Hepatocyte (in vitro differentiated cells): ENCODE measurements around the gene NPM1.

Source experiments
- EZH2 ChIP-seq: fragments of 200-600 bp; sonication (generic); IDR thresholded peaks from 2 replicates; pipeline ENCODE4 v1.6.1; 2016; ENCODE audit warnings: antibody characterized with exemption, mild to moderate bottlenecking, borderline replicate concordance
- EZH2phosphoT487 ChIP-seq: fragments of 200-600 bp; sonication (generic); IDR thresholded peaks from one replicate; pipeline ENCODE4 v1.6.1; 2018; ENCODE audit warnings: antibody characterized with exemption, mild to moderate bottlenecking, low read depth, moderate library complexity; ENCODE audit not compliant: unreplicated experiment, severe bottlenecking
- TF ChIP-seq, protein P1 (sequence below): fragments of 200-600 bp; sonication (generic); IDR thresholded peaks from 2 replicates; pipeline ENCODE4 v1.5.1; 2016; ENCODE audit warnings: antibody characterized with exemption, mild to moderate bottlenecking; ENCODE audit not compliant: poor library complexity

DNA sequence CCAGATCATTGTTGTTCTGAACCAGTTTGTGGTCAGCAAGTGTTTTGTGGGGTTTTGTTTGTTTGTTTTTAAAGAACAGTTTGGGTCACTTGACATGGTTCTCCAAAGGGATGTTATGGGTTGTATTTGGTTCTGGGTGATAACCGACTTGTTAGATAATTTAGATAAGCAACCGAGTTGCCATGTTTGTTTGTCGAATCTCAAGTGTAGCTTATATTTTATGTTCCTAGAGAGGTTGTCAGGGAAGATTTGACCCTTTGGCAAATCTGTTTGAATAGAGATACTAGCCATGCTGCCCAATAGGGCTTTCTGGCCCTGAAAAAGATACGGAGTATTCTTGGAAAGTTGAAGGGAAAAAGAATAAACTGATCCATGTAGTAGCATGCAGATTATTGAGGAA is 19.6 kb downstream of the NPM1 start:
- TF ChIP-seq EZH2phosphoT487, result no peak
- TF ChIP-seq EZH2, result no peak
- TF ChIP-seq, protein P1, sequence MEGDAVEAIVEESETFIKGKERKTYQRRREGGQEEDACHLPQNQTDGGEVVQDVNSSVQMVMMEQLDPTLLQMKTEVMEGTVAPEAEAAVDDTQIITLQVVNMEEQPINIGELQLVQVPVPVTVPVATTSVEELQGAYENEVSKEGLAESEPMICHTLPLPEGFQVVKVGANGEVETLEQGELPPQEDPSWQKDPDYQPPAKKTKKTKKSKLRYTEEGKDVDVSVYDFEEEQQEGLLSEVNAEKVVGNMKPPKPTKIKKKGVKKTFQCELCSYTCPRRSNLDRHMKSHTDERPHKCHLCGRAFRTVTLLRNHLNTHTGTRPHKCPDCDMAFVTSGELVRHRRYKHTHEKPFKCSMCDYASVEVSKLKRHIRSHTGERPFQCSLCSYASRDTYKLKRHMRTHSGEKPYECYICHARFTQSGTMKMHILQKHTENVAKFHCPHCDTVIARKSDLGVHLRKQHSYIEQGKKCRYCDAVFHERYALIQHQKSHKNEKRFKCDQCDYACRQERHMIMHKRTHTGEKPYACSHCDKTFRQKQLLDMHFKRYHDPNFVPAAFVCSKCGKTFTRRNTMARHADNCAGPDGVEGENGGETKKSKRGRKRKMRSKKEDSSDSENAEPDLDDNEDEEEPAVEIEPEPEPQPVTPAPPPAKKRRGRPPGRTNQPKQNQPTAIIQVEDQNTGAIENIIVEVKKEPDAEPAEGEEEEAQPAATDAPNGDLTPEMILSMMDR, result no peak
